ENCODE results near the gene REV1. TPM values are rescaled to one million over a fixed set of nuclear protein-coding genes. Genes with fewer than 3 reads are reported as not detected.

The REV1 gene
- total and polyA plus RNA-seq, 2 of the 13 experiments (the other 11 are each of a cell fraction or from before 2014, with no cell fraction given): 49.1 to 71.8 TPM

- WGBS (ENCODE audit: low lambda C conversion rate): 98% methylated on average over 2 of the region's 2 CpGs
- Histone ChIP-seq H3K4me3 (replicated peaks in 1 of 3; ENCODE audit: insufficient read depth in 1 of 3, low read depth in 2 of 3, low read length in 3 of 3) (no peak overlapping the region), H4K20me1 (ENCODE audit: insufficient read depth, low read length) (peaks cover 72% of the 10 kb centered on the region), H3K27me3 (ENCODE audit: control insufficient read depth in 1 of 2, insufficient read depth in 2 of 2, low read length in 2 of 2) (no peaks in the 10 kb centered on the region), H3K4me1 (ENCODE audit: insufficient read depth, low read length) (peaks cover 68% of the 10 kb centered on the region), H3K36me3 (replicated peaks in 1 of 2; ENCODE audit: control insufficient read depth in 1 of 2, insufficient read depth in 2 of 2, low read length in 2 of 2) (peaks cover 0 to under 1% of the 10 kb centered on the region in 2 experiments; a peak in 3 of 5 replicates), H2AFZ (ENCODE audit: low read length) (no peak overlapping the region), H3K79me2 (ENCODE audit: insufficient read depth, low read length) (peaks cover 99% of the 10 kb centered on the region), H3K4me2 (ENCODE audit: low read depth, low read length) (no peak overlapping the region), H3K9ac (ENCODE audit: insufficient read depth, low read depth, low read length) (no peak overlapping the region), H3K27ac (ENCODE audit: extremely low read length, insufficient read depth, low read length) (no peak overlapping the region), H3K9me3 (ENCODE audit: low read length) (no peaks in the 10 kb centered on the region)
- no peak for DNase-seq (ENCODE audit: low spot score)
- in situ Hi-C loops (cut with HindIII; ENCODE audit: extremely low pct_ligation_motif_present, low pct_unique_long_range_greater_than_20kb) (no loop called here), intact Hi-C loops (cut with micrococcal nuclease; ENCODE audit: unreplicated experiment) (no loop called here)
- FAIRE-seq: no peak
- 0 out of 2 replicates have a peak, but pooled peaks have one; percentile 23 for TF ChIP-seq ZMYM3 (CRISPR knock-in tag; IDR thresholded peaks at IDR 0.05)
- peak; percentile 94 for TF ChIP-seq ZNF770 (CRISPR knock-in tag; IDR thresholded peaks at IDR 0.05)
- TF ChIP-seq ZNF136 (CRISPR knock-in tag; IDR thresholded peaks at IDR 0.05; ENCODE audit: low read depth): no peak
- ChIA-PET CTCF (ENCODE audit: low intra/inter-chr PET ratio, low total read pairs) (no interaction called here), POLR2A (no interaction called here)
- BruUV-seq (replicated peaks): no TSS peak
- no peak for ATAC-seq
Measured at GRCh38 chr2:99481527-99481926, 8.3 kb downstream of the REV1 start.

DNA sequence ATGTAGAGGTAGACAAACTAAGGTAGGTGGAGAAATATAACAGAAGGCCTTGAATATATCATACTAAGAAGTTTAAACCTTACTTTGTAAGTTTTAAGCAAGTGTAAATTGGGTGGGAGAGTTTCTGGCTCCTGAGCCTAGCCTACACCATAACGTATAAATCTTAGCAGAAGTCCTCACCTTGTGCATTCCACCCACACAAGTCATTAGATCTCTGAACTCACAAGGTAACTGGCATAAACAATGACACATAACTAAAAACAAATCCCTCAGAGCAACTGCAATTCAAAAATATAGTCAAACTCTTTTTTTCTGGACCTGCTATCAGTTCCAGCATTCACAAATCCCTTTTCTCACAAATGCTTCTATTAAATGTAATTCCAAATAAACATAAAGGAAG is 9.4 kb downstream of the REV1 start:
- FAIRE-seq: no peak
- Histone ChIP-seq H3K27ac (ENCODE audit: extremely low read length, insufficient read depth, low read length) (no peak overlapping the region), H3K9ac (ENCODE audit: insufficient read depth, low read depth, low read length) (no peak overlapping the region), H3K79me2 (ENCODE audit: insufficient read depth, low read length) (peaks cover 100% of the 10 kb centered on the region), H3K4me3 (replicated peaks in 1 of 3; ENCODE audit: insufficient read depth in 1 of 3, low read depth in 2 of 3, low read length in 3 of 3) (no peak overlapping the region), H4K20me1 (ENCODE audit: insufficient read depth, low read length) (peaks cover 79% of the 10 kb centered on the region), H3K27me3 (ENCODE audit: control insufficient read depth in 1 of 2, insufficient read depth in 2 of 2, low read length in 2 of 2) (no peaks in the 10 kb centered on the region), H3K4me2 (ENCODE audit: low read depth, low read length) (no peak overlapping the region), H3K9me3 (ENCODE audit: low read length) (no peaks in the 10 kb centered on the region), H3K36me3 (replicated peaks in 1 of 2; ENCODE audit: control insufficient read depth in 1 of 2, insufficient read depth in 2 of 2, low read length in 2 of 2) (peaks cover 0 to 1% of the 10 kb centered on the region in 2 experiments; a peak in 3 of 5 replicates), H2AFZ (ENCODE audit: low read length) (no peak overlapping the region), H3K4me1 (ENCODE audit: insufficient read depth, low read length) (peaks cover 68% of the 10 kb centered on the region)
- POLR2A ChIA-PET: no interaction called here
- CTCF ChIA-PET (ENCODE audit: low intra/inter-chr PET ratio, low total read pairs): no interaction called here
- no TSS peak for BruUV-seq (replicated peaks)
- intact Hi-C loops (cut with micrococcal nuclease; ENCODE audit: unreplicated experiment): no loop called here
- TF ChIP-seq EEA1 (CRISPR knock-in tag; IDR thresholded peaks at IDR 0.05; ENCODE audit: borderline replicate concordance) (no peak), PCBP1 (IDR thresholded peaks at IDR 0.05; ENCODE audit: borderline replicate concordance, low read depth, low read length) (no peak), DNMT3B (CRISPR knock-in tag; conservative IDR thresholded peaks at IDR 0.05) (no peak), SIN3A (IDR thresholded peaks at IDR 0.05; ENCODE audit: borderline replicate concordance, low read depth, low read length) (no peak), MXI1 (IDR thresholded peaks at IDR 0.05; ENCODE audit: borderline replicate concordance, low read depth, low read length) (no peak), SRF (IDR thresholded peaks at IDR 0.05; ENCODE audit: low read depth, low read length) (no peak), CBX5 (CRISPR knock-in tag; IDR thresholded peaks at IDR 0.05; ENCODE audit: borderline replicate concordance) (no peak), CREB1 (IDR thresholded peaks at IDR 0.05) (no peak), CREB1 (CRISPR knock-in tag; IDR thresholded peaks at IDR 0.05) (no peak), RBM22 (optimal IDR thresholded peaks at IDR 0.05; ENCODE audit: low read length) (no peak), ZNF772 (CRISPR knock-in tag; IDR thresholded peaks at IDR 0.05) (no peak)
- TF ChIP-seq, protein P1, sequence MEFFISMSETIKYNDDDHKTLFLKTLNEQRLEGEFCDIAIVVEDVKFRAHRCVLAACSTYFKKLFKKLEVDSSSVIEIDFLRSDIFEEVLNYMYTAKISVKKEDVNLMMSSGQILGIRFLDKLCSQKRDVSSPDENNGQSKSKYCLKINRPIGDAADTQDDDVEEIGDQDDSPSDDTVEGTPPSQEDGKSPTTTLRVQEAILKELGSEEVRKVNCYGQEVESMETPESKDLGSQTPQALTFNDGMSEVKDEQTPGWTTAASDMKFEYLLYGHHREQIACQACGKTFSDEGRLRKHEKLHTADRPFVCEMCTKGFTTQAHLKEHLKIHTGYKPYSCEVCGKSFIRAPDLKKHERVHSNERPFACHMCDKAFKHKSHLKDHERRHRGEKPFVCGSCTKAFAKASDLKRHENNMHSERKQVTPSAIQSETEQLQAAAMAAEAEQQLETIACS (CRISPR knock-in tag; IDR thresholded peaks at IDR 0.05): no peak
- TF ChIP-seq, protein P2, sequence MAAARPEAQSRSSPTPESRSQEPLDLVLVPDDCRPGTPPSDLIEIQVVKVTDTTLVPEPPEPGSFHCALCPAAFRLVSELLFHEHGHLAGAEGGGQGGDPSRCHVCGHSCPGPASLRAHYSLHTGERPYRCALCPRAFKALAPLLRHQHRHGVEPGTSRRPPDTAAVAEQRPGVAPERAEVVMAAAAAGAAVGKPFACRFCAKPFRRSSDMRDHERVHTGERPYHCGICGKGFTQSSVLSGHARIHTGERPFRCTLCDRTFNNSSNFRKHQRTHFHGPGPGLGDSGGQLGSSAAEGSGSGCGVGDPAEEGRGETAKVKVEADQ (CRISPR knock-in tag; IDR thresholded peaks at IDR 0.05; ENCODE audit: borderline replicate concordance): no peak
- no peak for DNase-seq (ENCODE audit: low spot score)
- no peak; the same call in 2 of the 3 replicates for ATAC-seq
- 96% methylated on average over 1 of the region's 1 CpG for WGBS (ENCODE audit: low lambda C conversion rate)
- in situ Hi-C loops (cut with HindIII; ENCODE audit: extremely low pct_ligation_motif_present, low pct_unique_long_range_greater_than_20kb): no loop called here
